Astrocyte of the cerebellum (primary cell): ENCODE results near the gene TTC36.

Experiments used
- DNase-seq: peaks from one replicate; pipeline ENCODE4 v3.0.0-alpha.2; 2011; ENCODE audit warnings: low read depth
- H3K4me3 ChIP-seq: 2 replicates; pipeline ENCODE4 v1.5.1; 2011; ENCODE audit warnings: mild to moderate bottlenecking, low read depth, low read length, moderate library complexity
- in situ Hi-C: cut with HindIII; loops from 2 replicates; pipeline ENCODE4 v1.10.0; 2017; ENCODE audit warnings: low sequenced_read_pairs
- TF ChIP-seq, protein P1 (sequence below): IDR thresholded peaks from 2 replicates; pipeline ENCODE4 v1.5.1; 2012; ENCODE audit warnings: low read length, low read depth, moderate library complexity, mild to moderate bottlenecking; ENCODE audit errors: missing control alignments

TTC36 gene

DNA sequence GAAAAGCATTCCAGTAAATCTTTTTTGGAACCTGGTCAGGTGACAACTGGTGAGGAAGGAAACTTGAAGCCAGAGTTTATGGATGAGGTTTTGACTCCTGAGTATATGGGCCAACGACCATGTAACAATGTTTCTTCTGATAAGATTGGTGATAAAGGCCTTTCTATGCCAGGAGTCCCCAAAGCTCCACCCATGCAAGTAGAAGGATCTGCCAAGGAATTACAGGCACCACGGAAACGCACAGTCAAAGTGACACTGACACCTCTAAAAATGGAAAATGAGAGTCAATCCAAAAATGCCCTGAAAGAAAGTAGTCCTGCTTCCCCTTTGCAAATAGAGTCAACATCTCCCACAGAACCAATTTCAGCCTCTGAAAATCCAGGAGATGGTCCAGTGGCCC lies 24.1 kb upstream of the TTC36 start:
- TF ChIP-seq, protein P1, sequence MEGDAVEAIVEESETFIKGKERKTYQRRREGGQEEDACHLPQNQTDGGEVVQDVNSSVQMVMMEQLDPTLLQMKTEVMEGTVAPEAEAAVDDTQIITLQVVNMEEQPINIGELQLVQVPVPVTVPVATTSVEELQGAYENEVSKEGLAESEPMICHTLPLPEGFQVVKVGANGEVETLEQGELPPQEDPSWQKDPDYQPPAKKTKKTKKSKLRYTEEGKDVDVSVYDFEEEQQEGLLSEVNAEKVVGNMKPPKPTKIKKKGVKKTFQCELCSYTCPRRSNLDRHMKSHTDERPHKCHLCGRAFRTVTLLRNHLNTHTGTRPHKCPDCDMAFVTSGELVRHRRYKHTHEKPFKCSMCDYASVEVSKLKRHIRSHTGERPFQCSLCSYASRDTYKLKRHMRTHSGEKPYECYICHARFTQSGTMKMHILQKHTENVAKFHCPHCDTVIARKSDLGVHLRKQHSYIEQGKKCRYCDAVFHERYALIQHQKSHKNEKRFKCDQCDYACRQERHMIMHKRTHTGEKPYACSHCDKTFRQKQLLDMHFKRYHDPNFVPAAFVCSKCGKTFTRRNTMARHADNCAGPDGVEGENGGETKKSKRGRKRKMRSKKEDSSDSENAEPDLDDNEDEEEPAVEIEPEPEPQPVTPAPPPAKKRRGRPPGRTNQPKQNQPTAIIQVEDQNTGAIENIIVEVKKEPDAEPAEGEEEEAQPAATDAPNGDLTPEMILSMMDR: no peak
- in situ Hi-C loops: no loop called here

DNA sequence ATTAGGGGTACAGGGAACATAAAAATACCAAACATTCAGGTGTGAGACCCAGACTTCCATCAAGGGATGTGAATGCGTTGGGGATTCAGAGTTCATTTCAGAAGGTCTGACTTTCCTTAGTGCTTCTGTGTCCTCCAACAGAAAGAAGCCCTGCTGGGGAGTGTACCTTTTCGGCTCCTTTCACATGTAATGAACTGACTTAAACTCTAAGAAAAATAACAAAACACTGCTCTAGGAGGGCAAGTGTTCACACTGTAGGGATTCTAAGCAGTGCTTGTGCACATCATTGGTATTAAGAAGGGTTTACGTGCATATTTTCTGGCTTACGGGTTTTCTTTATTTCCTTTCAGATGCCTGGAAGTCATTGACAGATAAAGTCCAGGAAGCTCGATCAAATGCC lies 15.7 kb upstream of the TTC36 start:
- TF ChIP-seq, protein P1: no peak
- no peak overlapping the region for H3K4me3 ChIP-seq
- in situ Hi-C loops: no loop called here
- DNase-seq: no peak

More for the DNA sequence above, 24.1 kb upstream of the TTC36 start:
- H3K4me3 ChIP-seq: no peak overlapping the region
- DNase-seq: no peak

DNA sequence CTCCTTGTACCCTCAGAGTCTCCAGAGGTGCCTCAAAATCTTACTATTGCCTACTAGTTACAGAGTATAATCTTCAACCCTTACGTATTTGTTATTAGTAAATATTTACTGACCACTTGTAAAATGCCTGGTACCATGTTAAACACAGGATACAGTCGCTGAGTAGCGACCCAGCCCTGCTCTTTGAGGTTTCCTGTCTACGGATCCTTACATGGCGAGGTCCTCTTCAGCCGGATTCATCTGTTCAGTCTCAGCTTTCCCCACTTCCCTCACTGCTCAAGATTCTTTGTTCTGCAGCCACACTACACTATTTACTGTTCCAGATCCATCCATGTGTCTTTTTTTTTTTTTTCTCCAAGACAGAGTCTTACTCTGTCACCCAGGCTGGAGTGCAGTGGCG lies 13.2 kb upstream of the TTC36 start:
- no peak overlapping the region for H3K4me3 ChIP-seq
- in situ Hi-C loops: no loop called here
- DNase-seq: no peak
- TF ChIP-seq, protein P1: no peak

DNA sequence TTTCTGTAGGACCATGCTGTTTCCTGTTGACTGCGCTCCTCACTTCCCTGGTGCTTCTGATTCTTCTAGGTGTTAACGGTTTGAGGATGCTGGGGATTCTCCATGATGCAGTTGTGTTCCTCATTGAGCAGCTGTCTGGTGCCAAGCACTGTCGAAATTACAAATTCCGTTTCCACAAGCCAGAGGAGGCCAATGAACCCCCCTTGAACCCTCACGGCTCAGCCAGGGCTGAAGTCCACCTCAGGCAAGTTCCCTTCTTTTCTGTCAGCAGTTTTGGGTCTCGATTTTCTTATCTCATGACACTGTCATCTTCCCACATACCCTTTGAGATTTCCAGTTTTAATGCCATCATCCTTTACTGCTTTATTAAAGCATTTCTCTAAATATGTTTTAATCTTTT lies 7.7 kb upstream of the TTC36 start:
- no peak for DNase-seq
- in situ Hi-C loops: no loop called here
- TF ChIP-seq, protein P1: no peak
- no peak overlapping the region for H3K4me3 ChIP-seq

DNA sequence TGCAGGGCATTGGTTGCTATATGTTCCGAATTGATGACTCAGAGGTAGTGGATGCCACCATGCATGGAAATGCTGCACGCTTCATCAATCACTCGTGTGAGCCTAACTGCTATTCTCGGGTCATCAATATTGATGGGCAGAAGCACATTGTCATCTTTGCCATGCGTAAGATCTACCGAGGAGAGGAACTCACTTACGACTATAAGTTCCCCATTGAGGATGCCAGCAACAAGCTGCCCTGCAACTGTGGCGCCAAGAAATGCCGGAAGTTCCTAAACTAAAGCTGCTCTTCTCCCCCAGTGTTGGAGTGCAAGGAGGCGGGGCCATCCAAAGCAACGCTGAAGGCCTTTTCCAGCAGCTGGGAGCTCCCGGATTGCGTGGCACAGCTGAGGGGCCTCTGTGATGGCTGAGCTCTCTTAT lies 5.4 kb upstream of the TTC36 start:
- no peak for DNase-seq
- H3K4me3 ChIP-seq: no peak overlapping the region
- in situ Hi-C loops: no loop called here
- TF ChIP-seq, protein P1: no peak

DNA sequence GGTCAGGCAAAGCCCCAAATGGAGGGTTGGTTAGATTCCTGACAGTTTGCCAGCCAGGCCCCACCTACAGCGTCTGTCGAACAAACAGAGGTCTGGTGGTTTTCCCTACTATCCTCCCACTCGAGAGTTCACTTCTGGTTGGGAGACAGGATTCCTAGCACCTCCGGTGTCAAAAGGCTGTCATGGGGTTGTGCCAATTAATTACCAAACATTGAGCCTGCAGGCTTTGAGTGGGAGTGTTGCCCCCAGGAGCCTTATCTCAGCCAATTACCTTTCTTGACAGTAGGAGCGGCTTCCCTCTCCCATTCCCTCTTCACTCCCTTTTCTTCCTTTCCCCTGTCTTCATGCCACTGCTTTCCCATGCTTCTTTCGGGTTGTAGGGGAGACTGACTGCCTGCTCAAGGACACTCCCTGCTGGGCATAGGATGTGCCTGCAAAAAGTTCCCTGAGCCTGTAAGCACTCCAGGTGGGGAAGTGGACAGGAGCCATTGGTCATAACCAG lies 4.7 kb upstream of the TTC36 start:
- DNase-seq: no peak
- TF ChIP-seq, protein P1: peak; percentile 54
- H3K4me3 ChIP-seq: no peak overlapping the region
- in situ Hi-C loops: no loop called here

DNA sequence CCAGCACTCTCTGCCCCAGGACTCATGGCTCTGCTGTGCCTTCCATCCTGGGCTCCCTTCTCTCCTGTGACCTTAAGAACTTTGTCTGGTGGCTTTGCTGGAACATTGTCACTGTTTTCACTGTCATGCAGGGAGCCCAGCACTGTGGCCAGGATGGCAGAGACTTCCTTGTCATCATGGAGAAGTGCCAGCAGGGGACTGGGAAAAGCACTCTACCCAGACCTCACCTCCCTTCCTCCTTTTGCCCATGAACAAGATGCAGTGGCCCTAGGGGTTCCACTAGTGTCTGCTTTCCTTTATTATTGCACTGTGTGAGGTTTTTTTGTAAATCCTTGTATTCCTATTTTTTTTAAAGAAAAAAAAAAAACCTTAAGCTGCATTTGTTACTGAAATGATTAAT lies 2.9 kb upstream of the TTC36 start:
- TF ChIP-seq, protein P1: no peak
- in situ Hi-C loops: no loop called here
- no peak for DNase-seq
- no peak overlapping the region for H3K4me3 ChIP-seq
